ENCODE data around the gene HTR6.

Gene HTR6

DNA sequence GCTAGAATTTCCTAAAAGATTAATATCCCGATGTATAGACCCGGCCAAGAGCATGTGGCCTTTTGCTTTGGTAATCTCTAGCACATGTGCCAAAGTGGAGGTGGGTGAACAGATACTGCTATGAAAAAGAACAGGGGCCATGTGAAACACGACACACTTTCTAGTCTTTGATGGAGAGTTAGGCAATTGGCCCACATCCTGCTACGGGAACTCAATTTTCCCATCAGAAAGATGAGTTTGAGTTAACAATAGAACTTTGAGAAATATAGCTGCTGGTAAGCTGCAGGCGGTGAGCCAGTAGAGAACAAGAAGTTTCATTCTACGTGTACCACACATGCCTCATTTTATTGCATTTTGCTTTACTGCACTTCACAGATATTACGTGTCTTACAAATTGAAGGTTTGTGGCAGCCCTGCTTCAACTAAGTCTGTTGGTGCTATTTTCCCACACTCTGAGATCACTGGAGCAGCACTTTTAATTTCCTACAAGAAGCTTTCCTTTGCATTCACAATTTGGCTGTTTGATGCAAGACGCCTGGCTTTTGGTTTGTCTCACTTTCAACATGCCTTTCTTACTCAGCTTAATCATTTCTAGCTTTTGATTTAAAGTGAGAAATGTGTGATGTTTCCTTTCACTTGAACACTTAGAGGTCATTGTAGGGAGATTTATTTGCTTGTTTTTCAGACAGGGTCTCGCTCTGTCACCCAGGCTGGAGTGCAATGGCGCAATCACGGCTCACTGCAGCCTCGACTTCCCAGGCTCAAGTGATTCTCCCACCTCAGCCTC lies 46.3 kb downstream of the HTR6 start:
- POLR2A ChIA-PET = no interaction called here
- DNase-seq (ENCODE audit: extremely low spot score) = no peak
- TF ChIP-seq FOXA1 (IDR thresholded peaks at IDR 0.05) (no peak), ZNF384 (IDR thresholded peaks at IDR 0.05) (no peak), PKNOX1 (IDR thresholded peaks at IDR 0.05) (no peak), LEF1 (IDR thresholded peaks at IDR 0.05; ENCODE audit: borderline replicate concordance) (no peak), CTBP1 (IDR thresholded peaks at IDR 0.05; ENCODE audit: borderline replicate concordance) (no peak), SUZ12 (IDR thresholded peaks at IDR 0.05) (no peak), NFRKB (IDR thresholded peaks at IDR 0.05) (no peak), SP1 (IDR thresholded peaks at IDR 0.05) (no peak), L3MBTL2 (conservative IDR thresholded peaks at IDR 0.05) (no peak), ARNT (IDR thresholded peaks at IDR 0.05) (no peak)
- CTCF ChIA-PET = interaction anchor here (0.7 to 1.0 kb wide), 2 partner anchors 15 to 49 kb away, joined by 3 to 4 read pairs; no protein-coding TSS in a partner anchor

- ChIA-PET POLR2A (no interaction called here), CTCF (no interaction called here)
- TF ChIP-seq SUZ12 (IDR thresholded peaks at IDR 0.05) (no peak), PKNOX1 (IDR thresholded peaks at IDR 0.05) (no peak), FOXK2 (IDR thresholded peaks at IDR 0.05) (no peak), BHLHE40 (IDR thresholded peaks at IDR 0.05; ENCODE audit: borderline replicate concordance) (no peak), HDGF (IDR thresholded peaks at IDR 0.05; ENCODE audit: borderline replicate concordance) (no peak), TARDBP (IDR thresholded peaks at IDR 0.05) (no peak), ZNF384 (IDR thresholded peaks at IDR 0.05) (no peak), FOXM1 (IDR thresholded peaks at IDR 0.05; ENCODE audit: borderline replicate concordance) (no peak), L3MBTL2 (conservative IDR thresholded peaks at IDR 0.05) (no peak), FOXA1 (IDR thresholded peaks at IDR 0.05) (no peak), LEF1 (IDR thresholded peaks at IDR 0.05; ENCODE audit: borderline replicate concordance) (no peak), SP1 (IDR thresholded peaks at IDR 0.05) (no peak), CTBP1 (IDR thresholded peaks at IDR 0.05; ENCODE audit: borderline replicate concordance) (no peak), ELF4 (IDR thresholded peaks at IDR 0.05) (no peak), NFRKB (IDR thresholded peaks at IDR 0.05) (no peak), ARNT (IDR thresholded peaks at IDR 0.05) (no peak)
- no peak for DNase-seq (ENCODE audit: extremely low spot score)
Observed at GRCh38 chr1:19712928-19713327, 48.3 kb downstream of the HTR6 start.

- TF ChIP-seq SUZ12 (IDR thresholded peaks at IDR 0.05) = no peak
- TF ChIP-seq HDGF (IDR thresholded peaks at IDR 0.05; ENCODE audit: borderline replicate concordance) = no peak
- TF ChIP-seq SP1 (IDR thresholded peaks at IDR 0.05) = no peak
- TF ChIP-seq BHLHE40 (IDR thresholded peaks at IDR 0.05; ENCODE audit: borderline replicate concordance) = no peak
- CTCF ChIA-PET = interaction anchor here (0.6 to 1.6 kb wide), 9 partner anchors 9 to 118 kb away, joined by 3 to 17 read pairs (median 3); no protein-coding TSS in a partner anchor
- POLR2A ChIA-PET = interaction anchor here (0.9 to 1.4 kb wide), 3 partner anchors 9 to 11 kb away, joined by 3 to 4 read pairs (median 4); no protein-coding TSS in a partner anchor
- peak; percentile 94 for DNase-seq (ENCODE audit: extremely low spot score)
Observed at GRCh38 chr1:19715334-19716203, 50.9 kb downstream of the HTR6 start.

GRCh38 chr1:19717467-19717866 lies 52.8 kb downstream of the HTR6 start:
- no peak for DNase-seq (ENCODE audit: extremely low spot score)
- POLR2A ChIA-PET = no interaction called here
- CTCF ChIA-PET = no interaction called here
- TF ChIP-seq ELF4 (IDR thresholded peaks at IDR 0.05) = no peak
- TF ChIP-seq FOXA1 (IDR thresholded peaks at IDR 0.05) = no peak
- no peak for TF ChIP-seq NFRKB (IDR thresholded peaks at IDR 0.05)
- no peak for TF ChIP-seq PKNOX1 (IDR thresholded peaks at IDR 0.05)

DNA sequence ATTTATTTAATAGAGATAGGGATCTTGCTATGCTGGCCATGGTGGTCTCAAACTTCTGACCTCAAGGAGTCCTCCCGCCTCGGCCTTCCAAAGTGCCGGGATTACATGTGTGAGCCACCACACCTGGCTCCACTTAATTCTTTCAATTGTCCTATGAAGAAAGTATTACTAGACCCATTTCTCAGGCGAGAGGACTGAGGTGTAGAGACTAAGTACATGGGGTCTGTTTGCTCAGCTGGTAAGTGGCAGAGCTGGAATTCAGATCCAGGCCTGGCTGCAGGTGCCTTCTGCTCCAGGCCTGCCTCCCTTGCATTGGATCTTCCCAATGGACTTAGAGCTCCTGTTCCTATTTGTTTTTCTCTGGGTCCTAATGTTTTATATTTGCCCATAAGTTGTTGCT lies 55.5 kb downstream of the HTR6 start:
- TF ChIP-seq ARNT (IDR thresholded peaks at IDR 0.05) (no peak), SP1 (IDR thresholded peaks at IDR 0.05) (no peak), L3MBTL2 (conservative IDR thresholded peaks at IDR 0.05) (no peak), PKNOX1 (IDR thresholded peaks at IDR 0.05) (no peak), SUZ12 (IDR thresholded peaks at IDR 0.05) (no peak), HDGF (IDR thresholded peaks at IDR 0.05; ENCODE audit: borderline replicate concordance) (no peak), ZNF384 (IDR thresholded peaks at IDR 0.05) (no peak)
- no peak for DNase-seq (ENCODE audit: extremely low spot score)
- ChIA-PET POLR2A (no interaction called here), CTCF (no interaction called here)

DNA sequence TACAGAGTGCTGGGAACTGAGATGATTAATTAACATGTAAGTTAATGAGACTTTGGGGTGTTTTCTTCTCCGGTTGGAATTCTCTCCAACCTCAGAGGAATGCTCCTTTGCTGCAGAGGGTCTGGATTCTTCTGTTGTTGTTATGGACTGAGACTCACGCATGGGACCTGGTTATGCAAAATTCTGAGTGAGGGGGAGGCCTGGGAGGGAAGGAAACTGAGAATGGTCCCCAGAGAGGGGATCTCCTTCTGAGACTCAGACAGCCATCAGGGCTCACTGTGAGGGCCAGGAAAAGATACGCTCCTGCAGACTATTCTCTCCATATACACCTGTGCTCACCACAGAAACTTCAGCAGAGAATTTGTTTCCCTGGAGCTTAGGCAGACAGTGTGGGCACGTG lies 56.3 kb downstream of the HTR6 start:
- TF ChIP-seq FOXM1 (IDR thresholded peaks at IDR 0.05; ENCODE audit: borderline replicate concordance) (no peak), FOXA1 (IDR thresholded peaks at IDR 0.05) (no peak), BHLHE40 (IDR thresholded peaks at IDR 0.05; ENCODE audit: borderline replicate concordance) (no peak), CTBP1 (IDR thresholded peaks at IDR 0.05; ENCODE audit: borderline replicate concordance) (no peak), ARNT (IDR thresholded peaks at IDR 0.05) (no peak), LEF1 (IDR thresholded peaks at IDR 0.05; ENCODE audit: borderline replicate concordance) (no peak), ZNF384 (IDR thresholded peaks at IDR 0.05) (no peak), PKNOX1 (IDR thresholded peaks at IDR 0.05) (no peak), NFRKB (IDR thresholded peaks at IDR 0.05) (no peak), HDGF (IDR thresholded peaks at IDR 0.05; ENCODE audit: borderline replicate concordance) (no peak), SP1 (IDR thresholded peaks at IDR 0.05) (no peak), TARDBP (IDR thresholded peaks at IDR 0.05) (no peak), FOXK2 (IDR thresholded peaks at IDR 0.05) (no peak), L3MBTL2 (conservative IDR thresholded peaks at IDR 0.05) (no peak)
- no peak for DNase-seq (ENCODE audit: extremely low spot score)
- ChIA-PET CTCF (no interaction called here), POLR2A (no interaction called here)
